ENCODE measurements around the gene ARID1B.

The ARID1B gene

GRCh38 chr6:157063176-157063905 is 286.2 kb downstream of the ARID1B start:
- H3K4me3 ChIP-seq (ENCODE audit: severe bottlenecking) = no peak overlapping the region
- DNase-seq (ENCODE audit: low spot score) (no peak), ATAC-seq (ENCODE audit: low read depth) (peak; percentile 67; the same call in 2 of the 3 replicates)
- H3K9me3 ChIP-seq (ENCODE audit: severe bottlenecking) = no peaks in the 10 kb centered on the region
- no peak for TF ChIP-seq CTCF (IDR thresholded peaks at IDR 0.05; ENCODE audit: poor library complexity, severe bottlenecking)
- no peaks in the 10 kb centered on the region for H3K27me3 ChIP-seq (ENCODE audit: insufficient read depth, poor library complexity, severe bottlenecking)
- H3K27ac ChIP-seq (ENCODE audit: poor library complexity, severe bottlenecking) = no peak overlapping the region
- peaks cover 6% of the 10 kb centered on the region for H3K4me1 ChIP-seq (ENCODE audit: insufficient read depth, poor library complexity, severe bottlenecking)
- 0 out of 2 replicates have a peak, but pooled peaks cover 4% of the 10 kb centered on the region for H3K36me3 ChIP-seq (ENCODE audit: low read depth)

- no peak overlapping the region for H3K4me3 ChIP-seq (ENCODE audit: severe bottlenecking)
- TF ChIP-seq CTCF (IDR thresholded peaks at IDR 0.05; ENCODE audit: poor library complexity, severe bottlenecking) = no peak
- H3K36me3 ChIP-seq (ENCODE audit: low read depth) = 0 out of 2 replicates have a peak, but pooled peaks cover 4% of the 10 kb centered on the region
- peaks cover 12% of the 10 kb centered on the region for H3K4me1 ChIP-seq (ENCODE audit: insufficient read depth, poor library complexity, severe bottlenecking)
- DNase-seq (ENCODE audit: low spot score) = no peak
- H3K9me3 ChIP-seq (ENCODE audit: severe bottlenecking) = no peaks in the 10 kb centered on the region
- no peak for ATAC-seq (ENCODE audit: low read depth)
- no peaks in the 10 kb centered on the region for H3K27me3 ChIP-seq (ENCODE audit: insufficient read depth, poor library complexity, severe bottlenecking)
- H3K27ac ChIP-seq (ENCODE audit: poor library complexity, severe bottlenecking) = no peak overlapping the region
These were observed 286.7 kb downstream of the ARID1B start for GRCh38 chr6:157063923-157064322.

- ATAC-seq (ENCODE audit: low read depth) = no peak
- Histone ChIP-seq H3K9me3 (ENCODE audit: severe bottlenecking) (no peaks in the 10 kb centered on the region), H3K36me3 (ENCODE audit: low read depth) (0 out of 2 replicates have a peak, but pooled peaks cover 4% of the 10 kb centered on the region), H3K4me3 (ENCODE audit: severe bottlenecking) (no peak overlapping the region), H3K27ac (ENCODE audit: poor library complexity, severe bottlenecking) (no peak overlapping the region), H3K4me1 (ENCODE audit: insufficient read depth, poor library complexity, severe bottlenecking) (peaks cover 15% of the 10 kb centered on the region), H3K27me3 (ENCODE audit: insufficient read depth, poor library complexity, severe bottlenecking) (no peaks in the 10 kb centered on the region)
- no peak for DNase-seq (ENCODE audit: low spot score)
- TF ChIP-seq CTCF (IDR thresholded peaks at IDR 0.05; ENCODE audit: poor library complexity, severe bottlenecking) = no peak
These were observed 287.3 kb downstream of the ARID1B start for GRCh38 chr6:157064502-157064901.

GRCh38 chr6:157065366-157065765 is 288.2 kb downstream of the ARID1B start:
- TF ChIP-seq CTCF (IDR thresholded peaks at IDR 0.05; ENCODE audit: poor library complexity, severe bottlenecking) = no peak
- H3K4me1 ChIP-seq (ENCODE audit: insufficient read depth, poor library complexity, severe bottlenecking) = peaks cover 15% of the 10 kb centered on the region
- no peak overlapping the region for H3K27ac ChIP-seq (ENCODE audit: poor library complexity, severe bottlenecking)
- ATAC-seq (ENCODE audit: low read depth) = no peak
- H3K27me3 ChIP-seq (ENCODE audit: insufficient read depth, poor library complexity, severe bottlenecking) = no peaks in the 10 kb centered on the region
- no peak overlapping the region for H3K4me3 ChIP-seq (ENCODE audit: severe bottlenecking)
- H3K9me3 ChIP-seq (ENCODE audit: severe bottlenecking) = no peaks in the 10 kb centered on the region
- DNase-seq (ENCODE audit: low spot score) = no peak
- 0 out of 2 replicates have a peak, but pooled peaks cover 4% of the 10 kb centered on the region for H3K36me3 ChIP-seq (ENCODE audit: low read depth)
